GM12865 (cell line): ENCODE measurements around the gene GPR152.

Source experiments
- DNase-seq: peaks from one replicate; pipeline ENCODE4 v3.0.0; 2010; ENCODE audit warnings: low read depth
- H3K4me3 ChIP-seq: 2 replicates; pipeline ENCODE4 v1.5.1; 2011; ENCODE audit warnings: mild to moderate bottlenecking, low read depth, low read length, control low read depth
- TF ChIP-seq, protein P1 (sequence below): IDR thresholded peaks from 2 replicates; pipeline ENCODE4 v1.5.1; 2011; ENCODE audit warnings: low read length, control low read depth, low read depth, inconsistent platforms; ENCODE audit not compliant: insufficient read depth; ENCODE audit errors: missing control alignments

The GPR152 gene

DNA sequence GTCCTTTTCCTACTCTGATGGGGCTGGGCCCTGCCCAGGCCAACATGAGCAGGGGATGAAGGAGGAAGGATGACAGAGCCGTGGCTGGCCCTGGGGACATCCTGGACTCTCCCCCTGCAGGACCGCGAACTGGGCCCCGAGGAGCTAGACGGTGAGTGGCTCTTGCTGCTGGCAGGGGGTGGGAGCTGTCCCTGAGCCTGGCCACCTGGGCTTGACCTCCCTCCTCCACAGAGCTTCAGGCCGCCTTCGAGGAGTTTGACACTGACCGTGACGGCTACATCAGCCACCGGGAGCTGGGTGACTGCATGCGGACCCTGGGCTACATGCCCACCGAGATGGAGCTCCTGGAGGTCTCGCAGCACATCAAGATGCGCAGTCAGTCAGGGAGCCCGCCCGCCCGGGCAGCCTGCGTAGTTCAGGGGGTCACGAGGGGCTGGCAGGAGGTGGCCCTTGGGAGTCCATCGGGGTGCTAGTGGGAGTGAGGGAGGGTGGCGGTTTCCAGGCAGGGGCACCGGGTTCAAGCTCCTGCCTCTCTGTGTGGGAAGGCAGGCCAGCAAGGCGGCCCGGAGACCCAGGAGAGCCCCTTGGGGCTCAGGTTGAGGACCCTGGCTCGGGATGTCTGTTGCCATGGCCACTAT lies 3.7 kb upstream of the GPR152 start:
- TF ChIP-seq, protein P1, sequence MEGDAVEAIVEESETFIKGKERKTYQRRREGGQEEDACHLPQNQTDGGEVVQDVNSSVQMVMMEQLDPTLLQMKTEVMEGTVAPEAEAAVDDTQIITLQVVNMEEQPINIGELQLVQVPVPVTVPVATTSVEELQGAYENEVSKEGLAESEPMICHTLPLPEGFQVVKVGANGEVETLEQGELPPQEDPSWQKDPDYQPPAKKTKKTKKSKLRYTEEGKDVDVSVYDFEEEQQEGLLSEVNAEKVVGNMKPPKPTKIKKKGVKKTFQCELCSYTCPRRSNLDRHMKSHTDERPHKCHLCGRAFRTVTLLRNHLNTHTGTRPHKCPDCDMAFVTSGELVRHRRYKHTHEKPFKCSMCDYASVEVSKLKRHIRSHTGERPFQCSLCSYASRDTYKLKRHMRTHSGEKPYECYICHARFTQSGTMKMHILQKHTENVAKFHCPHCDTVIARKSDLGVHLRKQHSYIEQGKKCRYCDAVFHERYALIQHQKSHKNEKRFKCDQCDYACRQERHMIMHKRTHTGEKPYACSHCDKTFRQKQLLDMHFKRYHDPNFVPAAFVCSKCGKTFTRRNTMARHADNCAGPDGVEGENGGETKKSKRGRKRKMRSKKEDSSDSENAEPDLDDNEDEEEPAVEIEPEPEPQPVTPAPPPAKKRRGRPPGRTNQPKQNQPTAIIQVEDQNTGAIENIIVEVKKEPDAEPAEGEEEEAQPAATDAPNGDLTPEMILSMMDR, result no peak
- DNase-seq, result no peak
- H3K4me3 ChIP-seq, result no peak overlapping the region

DNA sequence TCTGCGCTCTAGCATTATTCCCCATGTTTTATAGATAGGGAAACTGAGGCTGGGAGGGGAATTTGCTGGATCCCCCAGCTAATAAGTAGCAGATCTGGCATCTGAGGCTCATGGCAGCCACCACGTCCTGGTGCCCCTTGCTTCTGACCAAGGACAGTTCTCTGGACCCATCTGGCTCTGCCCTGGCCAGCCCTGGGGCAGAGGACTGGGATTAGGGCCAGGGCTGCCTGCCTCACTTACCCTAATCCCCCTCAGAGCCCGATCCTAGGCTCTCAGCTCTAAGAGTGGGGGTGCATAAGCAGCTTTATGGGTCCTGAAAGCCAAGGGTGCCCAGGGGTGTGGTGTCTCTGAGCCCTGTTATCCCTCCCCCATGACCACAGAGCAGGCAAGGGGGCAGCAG lies 2.5 kb upstream of the GPR152 start, which contains the start of gene CABP4:
TSS of gene CABP4 (plus strand) at position 301 of the 400 bp plus-strand sequence. CDS start at position 371, 70 bp downstream.
- no peak within 1 kb of the TSS for H3K4me3 ChIP-seq
- TF ChIP-seq, protein P1, result no peak
- no peak for DNase-seq

DNA sequence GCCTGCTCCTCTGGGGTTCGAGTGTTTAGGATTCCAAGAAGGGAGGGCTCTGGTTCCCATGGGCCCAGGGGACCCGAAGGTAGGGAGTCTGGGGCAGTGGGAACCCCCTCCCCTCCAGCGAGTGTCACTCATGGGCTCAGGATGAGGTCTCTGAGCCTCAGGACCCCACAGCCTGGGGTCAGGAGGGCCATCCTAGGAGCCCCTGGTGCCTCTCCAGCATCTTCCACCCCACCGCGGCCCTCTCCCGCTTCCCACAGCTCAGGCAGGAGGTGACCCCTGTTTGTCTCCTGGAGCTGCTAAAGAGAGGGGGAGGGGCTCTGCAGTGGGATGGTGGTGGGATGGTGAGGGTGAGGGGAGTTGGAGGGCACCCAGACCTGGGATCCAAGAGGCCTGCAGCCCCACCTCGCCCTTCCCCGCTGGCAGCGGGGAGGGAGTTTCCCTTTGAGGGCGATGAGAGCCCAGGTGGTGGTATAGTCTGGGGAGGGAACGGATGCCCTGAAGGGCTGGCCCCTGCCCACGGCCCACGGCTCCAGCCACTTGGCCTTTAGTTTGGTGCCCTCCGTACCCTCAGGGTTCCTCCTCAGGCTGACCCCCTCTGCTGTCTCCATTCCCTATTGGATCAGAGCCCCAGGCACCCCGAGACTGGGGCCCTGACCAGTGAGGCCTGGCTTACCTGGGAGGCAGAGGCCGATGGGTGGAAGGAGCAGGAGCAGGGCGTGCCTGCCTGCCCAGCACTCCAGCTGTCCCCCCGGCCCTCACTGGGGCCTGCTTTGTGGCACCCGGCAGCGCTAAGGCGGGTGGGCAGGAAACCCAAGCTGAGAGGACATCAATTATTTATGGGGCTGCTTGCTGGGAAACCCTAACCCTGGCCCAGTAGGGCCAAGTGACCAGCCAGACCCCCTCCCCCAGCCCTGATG lies 1.5 kb upstream of the GPR152 start:
- DNase-seq, result no peak
- TF ChIP-seq, protein P1, result no peak
- no peak overlapping the region for H3K4me3 ChIP-seq

DNA sequence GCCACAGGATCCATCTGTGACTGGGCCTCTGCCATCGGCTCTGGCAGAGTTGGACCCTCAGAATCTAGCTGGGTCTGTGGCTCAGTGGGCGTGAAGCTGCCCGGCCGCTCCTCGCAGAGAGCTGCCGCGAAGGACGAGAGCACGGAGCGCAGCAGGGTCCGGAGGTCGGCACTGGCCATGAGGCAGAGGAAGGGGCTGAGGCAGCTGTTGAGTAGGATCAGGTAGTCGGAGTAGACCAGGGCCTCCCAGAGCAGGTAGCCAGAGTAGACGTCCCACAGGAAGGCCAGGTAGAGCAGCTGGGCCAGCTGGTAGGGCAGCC lies 912 bp downstream of the GPR152 start:
- TF ChIP-seq, protein P1, result no peak
- DNase-seq, result no peak
- no peak overlapping the region for H3K4me3 ChIP-seq

DNA sequence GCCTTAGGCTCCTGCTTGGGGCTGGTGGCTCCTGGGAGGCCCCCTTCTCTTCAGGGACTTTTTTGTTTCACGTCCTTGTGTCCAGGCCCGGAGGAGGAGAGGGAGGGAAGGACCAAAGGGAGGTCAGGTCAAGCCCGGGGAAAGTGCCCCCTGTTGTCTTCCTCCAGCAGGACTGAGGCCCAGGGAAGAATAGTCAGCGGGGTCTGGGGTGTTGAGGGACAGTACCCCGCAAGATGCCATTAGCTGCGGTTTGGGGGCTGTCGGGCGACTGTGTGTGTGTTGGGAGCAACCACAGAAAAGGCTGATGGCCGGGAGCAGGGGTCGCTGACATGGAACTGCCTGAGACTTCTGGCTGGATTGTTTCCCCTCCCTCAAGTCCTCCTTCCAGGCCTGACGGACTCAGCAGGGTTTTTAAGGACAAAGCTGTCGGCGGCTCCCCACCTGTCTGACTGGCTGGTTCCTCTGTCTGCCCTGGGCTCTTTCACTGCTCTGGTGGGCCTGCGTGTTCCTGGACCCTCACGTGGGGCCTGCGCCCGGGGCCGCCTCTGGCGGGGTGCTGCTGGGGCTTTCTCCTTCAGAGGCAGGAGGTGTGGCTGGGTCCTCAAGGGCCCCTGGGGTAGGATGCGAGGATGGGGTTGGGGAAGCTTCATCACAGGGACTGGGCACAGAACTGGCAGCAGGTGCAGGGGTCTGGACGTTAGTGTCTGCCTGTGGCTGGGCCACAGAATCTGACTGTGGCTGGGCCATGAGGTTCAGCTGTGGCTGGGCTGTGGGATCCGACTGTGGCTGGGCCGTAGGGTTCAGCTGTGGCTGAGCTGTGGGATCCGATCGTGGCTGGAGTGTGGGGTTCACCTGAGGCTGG lies 1.5 kb downstream of the GPR152 start:
- TF ChIP-seq, protein P1, result no peak
- H3K4me3 ChIP-seq, result no peak overlapping the region
- DNase-seq, result no peak

DNA sequence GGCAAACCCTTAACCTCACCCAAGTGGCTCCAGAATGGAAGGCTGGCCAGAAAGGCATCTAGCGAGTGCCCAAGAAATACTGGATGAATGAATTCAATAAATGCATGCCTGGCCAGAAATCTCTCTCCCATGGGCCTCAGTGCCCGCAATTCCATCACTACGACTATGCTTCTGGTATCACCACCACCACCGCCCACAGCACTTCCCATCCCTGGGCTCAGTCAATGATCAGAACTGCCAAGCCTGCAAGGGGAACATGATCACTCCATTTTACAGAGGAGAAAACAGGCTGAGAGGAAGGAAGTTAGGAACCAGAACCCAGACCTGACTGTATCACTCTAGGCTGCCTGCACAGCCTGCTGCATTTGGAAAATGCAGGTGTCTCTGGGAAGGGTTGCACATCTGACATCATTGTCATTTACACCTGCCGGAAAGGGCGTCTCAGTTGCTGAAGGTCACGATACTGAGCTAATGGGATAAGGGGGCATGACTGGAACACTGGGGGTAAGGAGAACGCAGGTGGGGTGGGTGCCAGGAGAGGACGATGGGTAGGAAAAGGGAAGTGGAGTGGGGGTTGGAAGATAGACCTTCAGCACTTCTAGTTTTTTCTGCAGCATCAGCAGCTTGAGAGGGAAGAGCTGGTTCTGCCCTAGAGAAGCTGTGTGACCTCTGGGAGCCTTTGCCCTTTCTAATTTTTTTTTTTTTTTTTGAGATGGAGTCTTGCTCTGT lies 3.2 kb downstream of the GPR152 start:
- TF ChIP-seq, protein P1, result no peak
- DNase-seq, result no peak
- no peak overlapping the region for H3K4me3 ChIP-seq
